H1 (cell line): ENCODE measurements around the gene PEX5L. TPM values are rescaled to one million over a fixed set of nuclear protein-coding genes. Genes with fewer than 3 reads are reported as not detected.

ENCODE experiments used
- CTCF ChIA-PET: fragments of 300-600 bp; sonication (Branson Sonifier 250); formaldehyde crosslinking; loops from one replicate; lab custom pipeline; 2021; ENCODE audit not compliant: partially characterized antibody; lab: Charles Lee
- POLR2A ChIA-PET: fragments of 300-600 bp; sonication (Branson Sonifier 250); formaldehyde crosslinking; loops from one replicate; lab custom pipeline; 2021; ENCODE audit warnings: inconsistent platforms; ENCODE audit not compliant: partially characterized antibody; lab: Charles Lee
- DNase-seq, 2 experiments: peaks; one replicate each; pipeline versions ENCODE4 v3.0.0 to v3.0.0-alpha.2; 2010 to 2022; ENCODE audit warnings: low spot score in 2 of 2, low read depth in 1 of 2, mixed read lengths in 1 of 2
- FAIRE-seq: peaks from 2 replicates; lab custom pipeline; 2011; peaks lifted over from hg19 to GRCh38; lab: Jason Lieb, UNC
- H2AFZ ChIP-seq: 2 replicates; pipeline ENCODE4 v1.8.1; 2012; ENCODE audit warnings: low read length, inconsistent platforms
- H2AK5ac ChIP-seq: 2 replicates; pipeline ENCODE4 v1.6.1; 2013; ENCODE audit warnings: low read depth, low read length
- H2BK120ac ChIP-seq: replicated peaks from 2 replicates; pipeline ENCODE3; 2013; ENCODE audit warnings: low read depth, low read length, inconsistent platforms
- H2BK12ac ChIP-seq: 2 replicates; pipeline ENCODE4 v1.6.1; 2013; ENCODE audit warnings: low read depth, low read length
- H2BK15ac ChIP-seq: 2 replicates; pipeline ENCODE4 v1.6.1; 2013; ENCODE audit warnings: low read length
- H2BK20ac ChIP-seq: 2 replicates; pipeline ENCODE4 v1.6.1; 2013; ENCODE audit warnings: low read length
- H2BK5ac ChIP-seq: 2 replicates; pipeline ENCODE4 v1.6.1; 2013; ENCODE audit warnings: low read depth, low read length
- H3K14ac ChIP-seq: 2 replicates; pipeline ENCODE4 v1.6.1; 2013; ENCODE audit warnings: inconsistent platforms; ENCODE audit not compliant: insufficient read length
- H3K18ac ChIP-seq: 2 replicates; pipeline ENCODE4 v1.6.1; 2013; ENCODE audit warnings: low read length; ENCODE audit errors: extremely low read depth
- H3K23ac ChIP-seq: 2 replicates; pipeline ENCODE4 v1.6.1; 2013; ENCODE audit warnings: inconsistent platforms; ENCODE audit not compliant: insufficient read length
- H3K23me2 ChIP-seq: 2 replicates; pipeline ENCODE4 v1.6.1; 2013; ENCODE audit warnings: low read depth, low read length
- H3K27ac ChIP-seq: 2 replicates; pipeline ENCODE4 v1.6.1; 2011; ENCODE audit warnings: low read depth, low read length, inconsistent platforms
- H3K27me3 ChIP-seq, 4 experiments: replicated peaks in 1 of 4; 1 replicate in 1 of 4; 2 replicates in 3 of 4; pipeline versions ENCODE4 v1.6.1 to v1.8.1; 2011 to 2013; ENCODE audit warnings: low read length in 3 of 4, mild to moderate bottlenecking in 3 of 4, inconsistent platforms in 2 of 4, mixed read lengths in 2 of 4, moderate library complexity in 1 of 4; ENCODE audit not compliant: control insufficient read depth in 3 of 4, insufficient read depth in 3 of 4; ENCODE audit errors: extremely low read depth in 1 of 4
- H3K36me3 ChIP-seq, 4 experiments: 2 replicates each; pipeline versions ENCODE4 v1.6.1 to v1.8.1; 2011 to 2013; ENCODE audit warnings: mild to moderate bottlenecking in 4 of 4, low read length in 3 of 4, moderate library complexity in 2 of 4, control low read depth in 1 of 4, inconsistent platforms in 1 of 4; ENCODE audit not compliant: insufficient read depth in 4 of 4, control insufficient read depth in 2 of 4
- H3K4ac ChIP-seq: replicated peaks from 2 replicates; pipeline ENCODE3; 2013; ENCODE audit warnings: low read length, low read depth, mixed read lengths, inconsistent platforms; ENCODE audit not compliant: insufficient read length
- H3K4me1 ChIP-seq, 4 experiments: replicated peaks in 1 of 4; 1 replicate in 1 of 4; 2 replicates in 3 of 4; pipeline versions ENCODE4 v1.6.1 to v1.8.1; 2011 to 2013; ENCODE audit warnings: low read length in 3 of 4, inconsistent platforms in 2 of 4, mixed read lengths in 1 of 4; ENCODE audit not compliant: insufficient read depth in 4 of 4, control insufficient read depth in 3 of 4
- H3K4me2 ChIP-seq, 2 experiments: 2 replicates each; pipeline versions ENCODE4 v1.6.1 to v1.8.1; 2011 to 2013; ENCODE audit warnings: low read depth in 2 of 2, low read length in 2 of 2, control low read depth in 1 of 2, inconsistent platforms in 1 of 2, mild to moderate bottlenecking in 1 of 2; ENCODE audit not compliant: insufficient read depth in 1 of 2
- H3K4me3 ChIP-seq, 4 experiments: fragments of 200-600, 300-600 bp in 1 of 4; sonication (generic), shearing (Covaris generic), sonication (Bioruptor Twin) in 1 of 4; 2 replicates each; pipeline versions ENCODE4 v1.5.1 to v1.8.1; 2011 to 2016; ENCODE audit warnings: low read length in 4 of 4, low read depth in 3 of 4, control low read depth in 2 of 4, inconsistent platforms in 2 of 4, mild to moderate bottlenecking in 2 of 4, mixed read lengths in 1 of 4, moderate library complexity in 1 of 4; ENCODE audit not compliant: insufficient read depth in 2 of 4; ENCODE audit errors: extremely low read depth in 1 of 4
- H3K56ac ChIP-seq: replicated peaks from 2 replicates; pipeline ENCODE3; 2013; ENCODE audit warnings: low read depth, mild to moderate bottlenecking, mixed read lengths, low read length, inconsistent platforms; ENCODE audit not compliant: insufficient read length
- H3K79me1 ChIP-seq: 2 replicates; pipeline ENCODE4 v1.6.1; 2013; ENCODE audit warnings: low read depth, low read length, control low read depth
- H3K79me2 ChIP-seq, 2 experiments: 2 replicates each; pipeline versions ENCODE4 v1.6.1 to v1.8.1; 2012 to 2013; ENCODE audit warnings: low read length in 2 of 2, mild to moderate bottlenecking in 2 of 2, inconsistent platforms in 1 of 2; ENCODE audit not compliant: insufficient read depth in 2 of 2, control insufficient read depth in 1 of 2
- H3K9ac ChIP-seq, 4 experiments: replicated peaks in 1 of 4; 1 replicate in 1 of 4; 2 replicates in 3 of 4; pipeline versions ENCODE4 v1.6.1 to v1.8.1; 2011 to 2013; ENCODE audit warnings: low read depth in 3 of 4, low read length in 3 of 4, control low read depth in 2 of 4, mild to moderate bottlenecking in 2 of 4, moderate library complexity in 2 of 4, inconsistent platforms in 1 of 4; ENCODE audit errors: extremely low read depth in 1 of 4
- H3K9me3 ChIP-seq, 2 experiments: 2 replicates each; pipeline versions ENCODE4 v1.6.1 to v1.8.1; 2012 to 2013; ENCODE audit warnings: mild to moderate bottlenecking in 2 of 2, moderate library complexity in 2 of 2, control low read depth in 1 of 2, inconsistent platforms in 1 of 2, low read depth in 1 of 2, low read length in 1 of 2, mixed read lengths in 1 of 2; ENCODE audit not compliant: insufficient read depth in 2 of 2
- H4K20me1 ChIP-seq, 2 experiments: replicated peaks in 1 of 2; 2 replicates each; pipeline versions ENCODE3 to v1.8.1; 2011 to 2013; ENCODE audit warnings: inconsistent platforms in 2 of 2, low read length in 2 of 2, mild to moderate bottlenecking in 1 of 2; ENCODE audit not compliant: insufficient read depth in 2 of 2, control insufficient read depth in 1 of 2
- H4K5ac ChIP-seq: 2 replicates; pipeline ENCODE4 v1.6.1; 2013; ENCODE audit warnings: low read length, low read depth, mixed read lengths, inconsistent platforms; ENCODE audit not compliant: insufficient read length
- H4K8ac ChIP-seq: 2 replicates; pipeline ENCODE4 v1.8.0; 2013; ENCODE audit warnings: mild to moderate bottlenecking, moderate library complexity, low read length, inconsistent platforms; ENCODE audit not compliant: insufficient read depth; ENCODE audit errors: extremely low read depth
- H4K91ac ChIP-seq: replicated peaks from 2 replicates; pipeline ENCODE3; 2013; ENCODE audit warnings: low read length, mixed read lengths, inconsistent platforms; ENCODE audit not compliant: insufficient read length
- RXRA ChIP-seq: IDR thresholded peaks from 2 replicates; pipeline ENCODE4 v1.6.1; 2011; ENCODE audit warnings: low read depth, mild to moderate bottlenecking, low read length, moderate library complexity; ENCODE audit not compliant: insufficient read depth
- WGBS, 2 experiments: shearing (Covaris generic) in 1 of 2; methylation state at CpG; one replicate each; pipeline versions ENCODE4 v1.1.6 to v1.1.7; 2013 to 2015; ENCODE audit warnings: low lambda C conversion rate in 2 of 2, mixed read lengths in 2 of 2, inconsistent platforms in 1 of 2, low coverage in 1 of 2, missing lambda C conversion rate in 1 of 2; ENCODE audit not compliant: insufficient replicate concordance in 2 of 2, insufficient coverage in 1 of 2, insufficient read length in 1 of 2; ENCODE audit errors: extremely low coverage in 1 of 2, missing lambda C conversion rate in 1 of 2; 5-methylcytosine and 5-hydroxymethylcytosine counted together
- polyA plus RNA-seq, 7 experiments: library from polyadenylated mRNA; depleted of rRNA in 3 of 7; stranded (reverse) in 5 of 7; unstranded in 2 of 7; fragments of >200 nt in 5 of 7; fragments of 200-250 nt in 2 of 7; gene quantifications; 1 replicate in 5 of 7; 2 replicates in 1 of 7; 4 replicates in 1 of 7; pipeline versions ENCODE4 v1.2.1 to v1.2.3, GENCODE V29; 2011 to 2013; ENCODE audit warnings: missing spikeins in 2 of 7, mixed read lengths in 2 of 7
- total RNA-seq: library from RNA; stranded (reverse); fragmentation: NEBNext Ultra II Directional; extraction: Animal tissue kit (Norgen Biotek cat#: 25700); gene quantifications from 2 replicates; pipeline ENCODE4 v1.2.1, GENCODE V29; 2021
- TF ChIP-seq, protein P1 (sequence below): IDR thresholded peaks from 2 replicates; pipeline ENCODE4 v1.6.1; 2011; ENCODE audit warnings: low read depth, mild to moderate bottlenecking, low read length; ENCODE audit not compliant: insufficient read depth

Gene PEX5L
- total and polyA plus RNA-seq, 2 of the 8 experiments (the other 6 are each of a cell fraction or from before 2014, with no cell fraction given): 0.80 to 4.2 TPM

GRCh38 chr3:179853176-179853575 is 183.6 kb downstream of the PEX5L start:
- Histone ChIP-seq H2AK5ac (no peak overlapping the region), H2BK15ac (no peak overlapping the region), H2BK120ac (no peak overlapping the region), H3K4me3 (no peak overlapping the region), H3K23ac (no peak overlapping the region), H3K27me3 (no peaks in the 10 kb centered on the region), H2BK20ac (no peak overlapping the region), H3K4ac (no peak overlapping the region), H3K56ac (no peak overlapping the region), H2BK12ac (no peak overlapping the region), H4K20me1 (no peaks in the 10 kb centered on the region), H3K14ac (no peak overlapping the region), H3K23me2 (no peaks in the 10 kb centered on the region), H3K9me3 (no peaks in the 10 kb centered on the region), H3K4me2 (no peak overlapping the region), H4K5ac (no peak overlapping the region), H2BK5ac (no peak overlapping the region), H4K91ac (no peak overlapping the region), H3K9ac (no peak overlapping the region), H2AFZ (no peak overlapping the region), H3K36me3 (no peaks in the 10 kb centered on the region), H3K18ac (no peak overlapping the region), H3K79me2 (no peaks in the 10 kb centered on the region), H3K27ac (no peak overlapping the region), H4K8ac (no peak overlapping the region), H3K79me1 (no peaks in the 10 kb centered on the region), H3K4me1 (no peaks in the 10 kb centered on the region)
- CTCF ChIA-PET: interaction anchor here (0.6 to 3.8 kb wide), 16 partner anchors 13 to 232 kb away, joined by 3 to 23 read pairs (median 7); no protein-coding TSS in a partner anchor
- POLR2A ChIA-PET: interaction anchor here (2.3 kb wide), 1 partner anchor 15 kb away, joined by 5 read pairs; no protein-coding TSS in a partner anchor
- TF ChIP-seq, protein P1, sequence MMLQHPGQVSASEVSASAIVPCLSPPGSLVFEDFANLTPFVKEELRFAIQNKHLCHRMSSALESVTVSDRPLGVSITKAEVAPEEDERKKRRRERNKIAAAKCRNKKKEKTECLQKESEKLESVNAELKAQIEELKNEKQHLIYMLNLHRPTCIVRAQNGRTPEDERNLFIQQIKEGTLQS: no peak
- TF ChIP-seq RXRA: no peak
- 96% methylated on average over 2 of the region's 2 CpGs; no CpG with 5 or more reads in 1 of the 2 experiments for WGBS, 2 experiments
- no peak for DNase-seq
- FAIRE-seq: no peak
